Neural progenitor cell (in vitro differentiated cells): ENCODE results near the gene CCDC183.
"Not testable (repeated sequence)": the region's sequence is repeated elsewhere in the genome, so short reads cannot be mapped to it uniquely, and the experiment has no call there.

ENCODE experiments used
- EZH2 ChIP-seq: fragments of 200-600 bp; sonication (generic); IDR thresholded peaks from 2 replicates; pipeline ENCODE4 v1.6.1; 2017; ENCODE audit warnings: antibody characterized with exemption, mild to moderate bottlenecking, moderate library complexity
- EZH2phosphoT487 ChIP-seq: fragments of 200-600 bp; sonication (generic); IDR thresholded peaks from 2 replicates; pipeline ENCODE4 v1.6.1; 2017; ENCODE audit warnings: antibody characterized with exemption
- TF ChIP-seq, protein P1 (sequence below): fragments of 200-600 bp; sonication (generic); IDR thresholded peaks from 2 replicates; pipeline ENCODE4 v1.5.1; 2017; ENCODE audit warnings: antibody characterized with exemption, mild to moderate bottlenecking

- TF ChIP-seq, protein P1, sequence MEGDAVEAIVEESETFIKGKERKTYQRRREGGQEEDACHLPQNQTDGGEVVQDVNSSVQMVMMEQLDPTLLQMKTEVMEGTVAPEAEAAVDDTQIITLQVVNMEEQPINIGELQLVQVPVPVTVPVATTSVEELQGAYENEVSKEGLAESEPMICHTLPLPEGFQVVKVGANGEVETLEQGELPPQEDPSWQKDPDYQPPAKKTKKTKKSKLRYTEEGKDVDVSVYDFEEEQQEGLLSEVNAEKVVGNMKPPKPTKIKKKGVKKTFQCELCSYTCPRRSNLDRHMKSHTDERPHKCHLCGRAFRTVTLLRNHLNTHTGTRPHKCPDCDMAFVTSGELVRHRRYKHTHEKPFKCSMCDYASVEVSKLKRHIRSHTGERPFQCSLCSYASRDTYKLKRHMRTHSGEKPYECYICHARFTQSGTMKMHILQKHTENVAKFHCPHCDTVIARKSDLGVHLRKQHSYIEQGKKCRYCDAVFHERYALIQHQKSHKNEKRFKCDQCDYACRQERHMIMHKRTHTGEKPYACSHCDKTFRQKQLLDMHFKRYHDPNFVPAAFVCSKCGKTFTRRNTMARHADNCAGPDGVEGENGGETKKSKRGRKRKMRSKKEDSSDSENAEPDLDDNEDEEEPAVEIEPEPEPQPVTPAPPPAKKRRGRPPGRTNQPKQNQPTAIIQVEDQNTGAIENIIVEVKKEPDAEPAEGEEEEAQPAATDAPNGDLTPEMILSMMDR: not testable (repeated sequence)
- not testable (repeated sequence) for TF ChIP-seq EZH2, EZH2phosphoT487
Measured at GRCh38 chr9:136755302-136756133, 40.6 kb upstream of the CCDC183 start.
